HepG2 (cell line): Measurements from ENCODE around the gene SIK2. TPM values are rescaled to one million over a fixed set of nuclear protein-coding genes. Genes with fewer than 3 reads are reported as not detected.

Source experiments
- ATAC-seq: fragments of 200-7000 bp; cut with Tn5 transposase; 3 replicates; pipeline ENCODE4 v1.9.1; 2020; ENCODE audit warnings: mild to moderate bottlenecking, moderate library complexity
- BruUV-seq: library from RNA; stranded (reverse); fragments of 400-500 nt; replicated peaks from 2 replicates; lab custom pipeline; 2021; lab: Mats Ljungman, UMichigan
- CTCF ChIA-PET: fragments of 300-600 bp; formaldehyde crosslinking; extraction: SDS; loops from one replicate; lab custom pipeline; 2021; ENCODE audit warnings: low total read pairs, inconsistent platforms, low intra/inter-chr PET ratio; lab: Yijun Ruan, JAX
- POLR2A ChIA-PET: fragments of 350-600 bp; sonication (Branson Sonifier 250); formaldehyde crosslinking; loops from one replicate; lab custom pipeline; 2020; ENCODE audit warnings: antibody characterized with exemption, inconsistent platforms; lab: Yijun Ruan, JAX
- DNase-seq: peaks from one replicate; pipeline ENCODE4 v3.0.0-alpha.2; 2015; ENCODE audit warnings: low spot score
- FAIRE-seq: peaks from 3 replicates; lab custom pipeline; 2011; peaks lifted over from hg19 to GRCh38; lab: Jason Lieb, UNC
- H2AFZ ChIP-seq: one replicate; pipeline ENCODE4 v1.6.1; 2011; ENCODE audit warnings: low read length, inconsistent platforms
- H3K27ac ChIP-seq: fragments of 300-600 bp; 3 replicates; pipeline ENCODE4 v1.8.0; 2011; ENCODE audit warnings: mixed run types, mild to moderate bottlenecking, mixed read lengths, low read length, inconsistent platforms; ENCODE audit not compliant: insufficient read depth; ENCODE audit errors: extremely low read length
- H3K27me3 ChIP-seq, 2 experiments: fragments of 200-600 bp in 1 of 2; 2 replicates in 1 of 2; 3 replicates in 1 of 2; pipeline versions ENCODE4 v1.6.0 to v1.8.0; 2011; ENCODE audit warnings: low read length in 2 of 2, mild to moderate bottlenecking in 2 of 2, moderate library complexity in 2 of 2, inconsistent platforms in 1 of 2; ENCODE audit not compliant: insufficient read depth in 2 of 2, control insufficient read depth in 1 of 2
- H3K36me3 ChIP-seq, 2 experiments: fragments of 200-600 bp in 1 of 2; replicated peaks in 1 of 2; 2 replicates in 1 of 2; 3 replicates in 1 of 2; pipeline versions ENCODE4 v1.5.1 to v1.8.0; 2011; ENCODE audit warnings: low read length in 2 of 2, inconsistent platforms in 1 of 2; ENCODE audit not compliant: insufficient read depth in 2 of 2, control insufficient read depth in 1 of 2
- H3K4me1 ChIP-seq: 2 replicates; pipeline ENCODE4 v1.5.1; 2012; ENCODE audit warnings: low read length, inconsistent platforms; ENCODE audit not compliant: insufficient read depth
- H3K4me2 ChIP-seq: 2 replicates; pipeline ENCODE4 v1.6.0; 2011; ENCODE audit warnings: low read depth, low read length, inconsistent platforms
- H3K4me3 ChIP-seq, 3 experiments: fragments of 200-600 bp in 1 of 3; sonication (generic), shearing (Covaris generic) in 1 of 3; replicated peaks in 1 of 3; 2 replicates each; pipeline ENCODE4 v1.5.1; 2011 to 2016; ENCODE audit warnings: low read length in 3 of 3, inconsistent platforms in 2 of 3, low read depth in 2 of 3, mild to moderate bottlenecking in 2 of 3, control low read depth in 1 of 3, mixed read lengths in 1 of 3; ENCODE audit not compliant: insufficient read depth in 1 of 3
- H3K79me2 ChIP-seq: one replicate; pipeline ENCODE4 v1.6.1; 2011; ENCODE audit warnings: low read length, inconsistent platforms; ENCODE audit not compliant: insufficient read depth
- H3K9ac ChIP-seq: 2 replicates; pipeline ENCODE4 v1.6.0; 2011; ENCODE audit warnings: mild to moderate bottlenecking, low read depth, low read length, inconsistent platforms; ENCODE audit not compliant: insufficient read depth
- H3K9me3 ChIP-seq: 2 replicates; pipeline ENCODE4 v1.5.1; 2012; ENCODE audit warnings: mild to moderate bottlenecking, low read length
- H4K20me1 ChIP-seq: 2 replicates; pipeline ENCODE4 v1.6.0; 2011; ENCODE audit warnings: inconsistent platforms, mild to moderate bottlenecking, low read length, moderate library complexity; ENCODE audit not compliant: insufficient read depth
- ARNTL ChIP-seq: sonication (generic); formaldehyde crosslinking; IDR thresholded peaks from 2 replicates; pipeline ENCODE4 v1.4.0; 2020; ENCODE audit warnings: mild to moderate bottlenecking, missing genetic modification reagents
- CEBPG ChIP-seq: IDR thresholded peaks from 2 replicates; pipeline ENCODE4 v1.6.1; 2016
- SOX5 ChIP-seq: IDR thresholded peaks from 2 replicates; pipeline ENCODE4 v1.6.1; 2016; ENCODE audit warnings: borderline replicate concordance
- ZNF207 ChIP-seq: fragments of 450-650 bp; IDR thresholded peaks from 2 replicates; pipeline ENCODE4 v1.6.1; 2016; ENCODE audit warnings: antibody characterized with exemption, borderline replicate concordance
- WGBS: methylation state at CpG from one replicate; pipeline ENCODE4 v1.1.6; 2017; ENCODE audit warnings: low lambda C conversion rate; 5-methylcytosine and 5-hydroxymethylcytosine counted together
- in situ Hi-C: cut with HindIII; loops from 2 replicates; pipeline ENCODE4 v1.10.0; 2017; ENCODE audit warnings: low pct_unique_long_range_greater_than_20kb; ENCODE audit not compliant: extremely low pct_ligation_motif_present
- intact Hi-C: fragments of 100-400 bp; cut with micrococcal nuclease; formaldehyde crosslinking; loops from one replicate; pipeline ENCODE4 v1.10.0; 2022; ENCODE audit not compliant: unreplicated experiment
- polyA plus RNA-seq, 8 experiments: library from polyadenylated mRNA; depleted of rRNA in 3 of 8; stranded (reverse) in 7 of 8; unstranded in 1 of 8; fragments of >200 nt; fragmentation: Illumina TruSeq in 4 of 8; extraction: Trizol in 4 of 8; gene quantifications; 2 replicates each; pipeline versions ENCODE4 v1.2.1 to v1.2.3, GENCODE V29; 2011 to 2016; ENCODE audit warnings: low read depth in 4 of 8, missing spikeins in 1 of 8, mixed read lengths in 1 of 8; ENCODE audit not compliant: insufficient read depth in 1 of 8
- total RNA-seq, 5 experiments: library from RNA; depleted of rRNA; stranded (reverse); fragments of >200 nt; fragmentation: Illumina TruSeq; extraction: Trizol; gene quantifications; 2 replicates each; pipeline ENCODE4 v1.2.3, GENCODE V29; 2016; ENCODE audit warnings: low read depth in 1 of 5
- TF ChIP-seq, protein P1 (sequence below): sonication (generic); formaldehyde crosslinking; IDR thresholded peaks from 2 replicates; pipeline ENCODE4 v1.9.0; 2021; ENCODE audit warnings: mild to moderate bottlenecking, missing genetic modification reagents
- TF ChIP-seq, protein P2 (sequence below): sonication (generic); formaldehyde crosslinking; IDR thresholded peaks from 2 replicates; pipeline ENCODE4 v1.5.1; 2020; ENCODE audit warnings: mild to moderate bottlenecking, missing genetic modification reagents, borderline replicate concordance
- TF ChIP-seq, protein P3 (sequence below): sonication (generic); formaldehyde crosslinking; IDR thresholded peaks from 2 replicates; pipeline ENCODE4 v1.8.0; 2023; ENCODE audit warnings: mild to moderate bottlenecking, missing genetic modification reagents

SIK2 gene
- total and polyA plus RNA-seq, 2 of the 13 experiments (the other 11 are each of a cell fraction or from before 2014, with no cell fraction given): 8.1 to 15.4 TPM

DNA sequence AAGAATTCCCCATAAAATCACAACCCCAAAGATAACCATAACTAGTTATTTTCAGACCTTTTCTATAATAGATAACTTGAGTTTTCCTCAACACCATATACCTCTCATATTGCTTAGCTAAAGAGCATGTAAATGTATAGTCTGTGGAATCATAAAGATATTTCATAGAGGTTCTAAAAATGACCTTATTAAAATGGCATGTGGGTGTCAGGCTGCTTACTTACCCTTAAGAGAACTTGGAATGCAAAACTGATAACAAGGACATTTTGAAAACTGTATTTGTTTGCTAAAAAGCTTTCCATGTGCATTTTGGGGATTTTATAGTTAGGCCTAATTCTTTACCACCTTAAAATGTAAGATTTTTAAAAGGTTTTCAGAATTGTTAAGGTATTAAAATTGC is 4.7 kb downstream of the SIK2 start (continued):
- TF ChIP-seq, protein P1, sequence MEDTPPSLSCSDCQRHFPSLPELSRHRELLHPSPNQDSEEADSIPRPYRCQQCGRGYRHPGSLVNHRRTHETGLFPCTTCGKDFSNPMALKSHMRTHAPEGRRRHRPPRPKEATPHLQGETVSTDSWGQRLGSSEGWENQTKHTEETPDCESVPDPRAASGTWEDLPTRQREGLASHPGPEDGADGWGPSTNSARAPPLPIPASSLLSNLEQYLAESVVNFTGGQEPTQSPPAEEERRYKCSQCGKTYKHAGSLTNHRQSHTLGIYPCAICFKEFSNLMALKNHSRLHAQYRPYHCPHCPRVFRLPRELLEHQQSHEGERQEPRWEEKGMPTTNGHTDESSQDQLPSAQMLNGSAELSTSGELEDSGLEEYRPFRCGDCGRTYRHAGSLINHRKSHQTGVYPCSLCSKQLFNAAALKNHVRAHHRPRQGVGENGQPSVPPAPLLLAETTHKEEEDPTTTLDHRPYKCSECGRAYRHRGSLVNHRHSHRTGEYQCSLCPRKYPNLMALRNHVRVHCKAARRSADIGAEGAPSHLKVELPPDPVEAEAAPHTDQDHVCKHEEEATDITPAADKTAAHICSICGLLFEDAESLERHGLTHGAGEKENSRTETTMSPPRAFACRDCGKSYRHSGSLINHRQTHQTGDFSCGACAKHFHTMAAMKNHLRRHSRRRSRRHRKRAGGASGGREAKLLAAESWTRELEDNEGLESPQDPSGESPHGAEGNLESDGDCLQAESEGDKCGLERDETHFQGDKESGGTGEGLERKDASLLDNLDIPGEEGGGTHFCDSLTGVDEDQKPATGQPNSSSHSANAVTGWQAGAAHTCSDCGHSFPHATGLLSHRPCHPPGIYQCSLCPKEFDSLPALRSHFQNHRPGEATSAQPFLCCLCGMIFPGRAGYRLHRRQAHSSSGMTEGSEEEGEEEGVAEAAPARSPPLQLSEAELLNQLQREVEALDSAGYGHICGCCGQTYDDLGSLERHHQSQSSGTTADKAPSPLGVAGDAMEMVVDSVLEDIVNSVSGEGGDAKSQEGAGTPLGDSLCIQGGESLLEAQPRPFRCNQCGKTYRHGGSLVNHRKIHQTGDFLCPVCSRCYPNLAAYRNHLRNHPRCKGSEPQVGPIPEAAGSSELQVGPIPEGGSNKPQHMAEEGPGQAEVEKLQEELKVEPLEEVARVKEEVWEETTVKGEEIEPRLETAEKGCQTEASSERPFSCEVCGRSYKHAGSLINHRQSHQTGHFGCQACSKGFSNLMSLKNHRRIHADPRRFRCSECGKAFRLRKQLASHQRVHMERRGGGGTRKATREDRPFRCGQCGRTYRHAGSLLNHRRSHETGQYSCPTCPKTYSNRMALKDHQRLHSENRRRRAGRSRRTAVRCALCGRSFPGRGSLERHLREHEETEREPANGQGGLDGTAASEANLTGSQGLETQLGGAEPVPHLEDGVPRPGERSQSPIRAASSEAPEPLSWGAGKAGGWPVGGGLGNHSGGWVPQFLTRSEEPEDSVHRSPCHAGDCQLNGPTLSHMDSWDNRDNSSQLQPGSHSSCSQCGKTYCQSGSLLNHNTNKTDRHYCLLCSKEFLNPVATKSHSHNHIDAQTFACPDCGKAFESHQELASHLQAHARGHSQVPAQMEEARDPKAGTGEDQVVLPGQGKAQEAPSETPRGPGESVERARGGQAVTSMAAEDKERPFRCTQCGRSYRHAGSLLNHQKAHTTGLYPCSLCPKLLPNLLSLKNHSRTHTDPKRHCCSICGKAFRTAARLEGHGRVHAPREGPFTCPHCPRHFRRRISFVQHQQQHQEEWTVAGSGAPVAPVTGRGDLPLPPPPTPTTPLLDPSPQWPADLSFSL (CRISPR knock-in tag): no peak
- TF ChIP-seq, all 625 proteins: peak for 0

- FAIRE-seq (no peak), ATAC-seq (no peak), DNase-seq (no peak)
- in situ Hi-C loops (no loop called here), intact Hi-C loops (no loop called here)
- Histone ChIP-seq H3K4me3 (no peak overlapping the region), H3K27ac (no peak overlapping the region), H3K27me3 (no peaks in the 10 kb centered on the region), H3K4me1 (peaks cover 41% of the 10 kb centered on the region), H2AFZ (no peak overlapping the region), H3K9me3 (no peaks in the 10 kb centered on the region), H3K79me2 (peaks cover 62% of the 10 kb centered on the region), H3K4me2 (no peak overlapping the region), H3K9ac (no peak overlapping the region), H4K20me1 (peaks cover 10% of the 10 kb centered on the region), H3K36me3 (no peaks in the 10 kb centered on the region)
- ChIA-PET POLR2A (no interaction called here), CTCF (no interaction called here)
- 98% methylated on average over 3 of the region's 3 CpGs for WGBS
- no TSS peak for BruUV-seq
- TF ChIP-seq ZNF207 (no peak), SOX5 (CRISPR knock-in tag) (no peak), ARNTL (no peak), CEBPG (no peak)
- TF ChIP-seq, protein P2, sequence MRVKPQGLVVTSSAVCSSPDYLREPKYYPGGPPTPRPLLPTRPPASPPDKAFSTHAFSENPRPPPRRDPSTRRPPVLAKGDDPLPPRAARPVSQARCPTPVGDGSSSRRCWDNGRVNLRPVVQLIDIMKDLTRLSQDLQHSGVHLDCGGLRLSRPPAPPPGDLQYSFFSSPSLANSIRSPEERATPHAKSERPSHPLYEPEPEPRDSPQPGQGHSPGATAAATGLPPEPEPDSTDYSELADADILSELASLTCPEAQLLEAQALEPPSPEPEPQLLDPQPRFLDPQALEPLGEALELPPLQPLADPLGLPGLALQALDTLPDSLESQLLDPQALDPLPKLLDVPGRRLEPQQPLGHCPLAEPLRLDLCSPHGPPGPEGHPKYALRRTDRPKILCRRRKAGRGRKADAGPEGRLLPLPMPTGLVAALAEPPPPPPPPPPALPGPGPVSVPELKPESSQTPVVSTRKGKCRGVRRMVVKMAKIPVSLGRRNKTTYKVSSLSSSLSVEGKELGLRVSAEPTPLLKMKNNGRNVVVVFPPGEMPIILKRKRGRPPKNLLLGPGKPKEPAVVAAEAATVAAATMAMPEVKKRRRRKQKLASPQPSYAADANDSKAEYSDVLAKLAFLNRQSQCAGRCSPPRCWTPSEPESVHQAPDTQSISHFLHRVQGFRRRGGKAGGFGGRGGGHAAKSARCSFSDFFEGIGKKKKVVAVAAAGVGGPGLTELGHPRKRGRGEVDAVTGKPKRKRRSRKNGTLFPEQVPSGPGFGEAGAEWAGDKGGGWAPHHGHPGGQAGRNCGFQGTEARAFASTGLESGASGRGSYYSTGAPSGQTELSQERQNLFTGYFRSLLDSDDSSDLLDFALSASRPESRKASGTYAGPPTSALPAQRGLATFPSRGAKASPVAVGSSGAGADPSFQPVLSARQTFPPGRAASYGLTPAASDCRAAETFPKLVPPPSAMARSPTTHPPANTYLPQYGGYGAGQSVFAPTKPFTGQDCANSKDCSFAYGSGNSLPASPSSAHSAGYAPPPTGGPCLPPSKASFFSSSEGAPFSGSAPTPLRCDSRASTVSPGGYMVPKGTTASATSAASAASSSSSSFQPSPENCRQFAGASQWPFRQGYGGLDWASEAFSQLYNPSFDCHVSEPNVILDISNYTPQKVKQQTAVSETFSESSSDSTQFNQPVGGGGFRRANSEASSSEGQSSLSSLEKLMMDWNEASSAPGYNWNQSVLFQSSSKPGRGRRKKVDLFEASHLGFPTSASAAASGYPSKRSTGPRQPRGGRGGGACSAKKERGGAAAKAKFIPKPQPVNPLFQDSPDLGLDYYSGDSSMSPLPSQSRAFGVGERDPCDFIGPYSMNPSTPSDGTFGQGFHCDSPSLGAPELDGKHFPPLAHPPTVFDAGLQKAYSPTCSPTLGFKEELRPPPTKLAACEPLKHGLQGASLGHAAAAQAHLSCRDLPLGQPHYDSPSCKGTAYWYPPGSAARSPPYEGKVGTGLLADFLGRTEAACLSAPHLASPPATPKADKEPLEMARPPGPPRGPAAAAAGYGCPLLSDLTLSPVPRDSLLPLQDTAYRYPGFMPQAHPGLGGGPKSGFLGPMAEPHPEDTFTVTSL (CRISPR knock-in tag): no peak
- TF ChIP-seq, protein P3, sequence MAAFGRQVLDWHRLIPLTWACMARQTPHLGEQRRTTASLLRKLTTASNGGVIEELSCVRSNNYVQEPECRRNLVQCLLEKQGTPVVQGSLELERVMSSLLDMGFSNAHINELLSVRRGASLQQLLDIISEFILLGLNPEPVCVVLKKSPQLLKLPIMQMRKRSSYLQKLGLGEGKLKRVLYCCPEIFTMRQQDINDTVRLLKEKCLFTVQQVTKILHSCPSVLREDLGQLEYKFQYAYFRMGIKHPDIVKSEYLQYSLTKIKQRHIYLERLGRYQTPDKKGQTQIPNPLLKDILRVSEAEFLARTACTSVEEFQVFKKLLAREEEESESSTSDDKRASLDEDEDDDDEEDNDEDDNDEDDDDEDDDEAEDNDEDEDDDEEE (CRISPR knock-in tag): no peak
These were observed 5.5 kb downstream of the SIK2 start for GRCh38 chr11:111607751-111608150.
